Kasumi-1 (cell line): ENCODE measurements around the gene TUBB2B.
"Not testable (repeated sequence)": the region's sequence is repeated elsewhere in the genome, so short reads cannot be mapped to it uniquely, and the experiment has no call there.

Experiments
- DNase-seq, 2 experiments: peaks; one replicate each; lab custom pipeline; 2025; lab: John Stamatoyannopoulos, UW

TUBB2B gene

DNA sequence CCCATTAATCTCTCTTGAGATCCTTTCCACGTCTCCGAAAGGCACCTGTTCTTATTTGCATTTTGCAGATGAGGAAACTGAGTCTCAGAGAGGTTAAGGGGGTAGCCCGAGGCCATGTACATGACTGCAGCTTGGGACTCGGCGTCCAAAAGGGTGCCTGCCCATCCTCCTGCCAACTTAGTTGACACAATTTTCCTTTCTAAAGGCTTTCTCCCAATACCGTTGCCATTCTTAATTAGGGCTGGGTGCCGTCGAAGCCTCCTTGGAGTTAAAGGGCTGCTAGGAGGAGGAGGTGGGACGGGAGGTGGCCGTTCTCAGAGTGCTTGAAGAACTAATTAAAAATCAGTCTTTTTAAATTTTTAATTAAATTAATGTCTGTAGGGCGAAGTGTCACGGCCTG lies 30.7 kb upstream of the TUBB2B start:
- peak in 1 of 2 experiments; percentile 23 for DNase-seq

DNA sequence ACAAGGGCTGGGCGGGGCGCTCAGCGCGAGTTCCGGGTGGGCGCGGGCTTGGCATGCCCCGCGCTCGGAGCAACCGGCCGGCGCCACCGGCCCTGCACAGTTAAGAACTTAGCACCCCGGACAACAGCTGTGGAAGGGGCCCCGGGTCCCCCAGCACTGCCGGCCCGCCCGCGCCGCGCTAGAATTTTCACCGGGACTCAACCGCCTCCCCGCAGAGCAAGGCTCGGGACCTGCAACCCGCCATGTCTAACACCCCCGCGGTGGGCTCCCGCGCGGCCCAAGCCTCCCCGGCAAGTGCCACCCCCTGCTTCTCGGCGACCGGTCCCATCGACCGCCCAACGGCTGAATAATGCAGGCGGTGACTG lies 26.1 kb upstream of the TUBB2B start:
- DNase-seq, result no peak

DNA sequence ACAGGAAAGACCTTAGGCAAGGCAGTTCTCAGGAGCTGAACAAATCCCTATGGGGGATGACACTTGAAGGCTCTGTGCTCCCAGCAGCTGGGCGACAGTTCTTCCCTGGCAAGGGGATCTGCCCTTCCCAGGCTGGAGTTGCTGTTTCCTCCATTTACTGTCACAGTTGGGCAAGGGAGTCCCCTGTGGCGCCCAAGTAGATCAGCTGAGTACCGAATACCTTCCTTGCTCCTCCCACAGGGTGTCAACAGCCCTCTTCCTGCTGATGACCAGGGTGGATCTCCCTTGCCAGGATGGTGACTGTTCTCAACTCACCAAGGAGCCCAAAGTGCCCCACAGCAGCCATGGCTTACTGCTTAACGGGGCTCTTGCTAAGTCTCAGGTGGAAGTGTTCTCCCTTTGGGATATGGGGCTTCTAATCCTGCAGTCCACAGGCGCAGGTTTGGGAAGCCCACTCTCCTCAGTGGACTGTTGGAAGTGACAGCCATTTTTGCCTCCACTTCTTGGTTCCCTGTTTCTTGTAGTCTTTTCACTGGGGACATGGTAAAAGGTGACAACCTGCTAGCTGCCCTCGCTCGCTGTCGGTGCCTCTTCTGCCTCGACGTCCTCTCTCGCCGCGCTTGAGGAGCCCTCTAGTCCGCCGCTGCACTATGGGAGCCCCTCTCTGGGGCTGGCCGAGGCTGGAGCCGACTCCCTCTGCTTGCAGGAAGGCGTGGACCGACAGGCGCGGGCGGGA lies 25.6 kb upstream of the TUBB2B start:
- DNase-seq, result no peak

DNA sequence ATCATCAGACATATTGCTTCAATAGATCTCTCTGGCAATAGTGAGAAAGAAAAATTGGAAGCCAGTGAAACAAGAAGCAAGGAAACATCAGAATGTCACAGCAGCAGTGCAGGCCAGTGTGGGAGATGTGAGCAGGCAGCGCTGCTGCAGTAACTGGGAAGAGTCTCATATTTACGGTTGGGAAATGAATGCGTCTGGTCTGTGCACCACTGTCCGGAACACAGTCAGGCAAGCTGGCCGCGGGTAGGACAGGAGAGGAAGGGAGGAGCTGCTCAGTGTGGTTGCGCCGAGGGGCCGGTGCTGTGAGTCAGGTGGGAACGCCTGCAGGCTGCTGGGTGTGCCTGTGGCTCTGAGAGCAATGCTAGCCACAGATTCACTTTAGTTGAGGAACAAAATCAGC lies 24.9 kb upstream of the TUBB2B start:
- DNase-seq, result no peak

DNA sequence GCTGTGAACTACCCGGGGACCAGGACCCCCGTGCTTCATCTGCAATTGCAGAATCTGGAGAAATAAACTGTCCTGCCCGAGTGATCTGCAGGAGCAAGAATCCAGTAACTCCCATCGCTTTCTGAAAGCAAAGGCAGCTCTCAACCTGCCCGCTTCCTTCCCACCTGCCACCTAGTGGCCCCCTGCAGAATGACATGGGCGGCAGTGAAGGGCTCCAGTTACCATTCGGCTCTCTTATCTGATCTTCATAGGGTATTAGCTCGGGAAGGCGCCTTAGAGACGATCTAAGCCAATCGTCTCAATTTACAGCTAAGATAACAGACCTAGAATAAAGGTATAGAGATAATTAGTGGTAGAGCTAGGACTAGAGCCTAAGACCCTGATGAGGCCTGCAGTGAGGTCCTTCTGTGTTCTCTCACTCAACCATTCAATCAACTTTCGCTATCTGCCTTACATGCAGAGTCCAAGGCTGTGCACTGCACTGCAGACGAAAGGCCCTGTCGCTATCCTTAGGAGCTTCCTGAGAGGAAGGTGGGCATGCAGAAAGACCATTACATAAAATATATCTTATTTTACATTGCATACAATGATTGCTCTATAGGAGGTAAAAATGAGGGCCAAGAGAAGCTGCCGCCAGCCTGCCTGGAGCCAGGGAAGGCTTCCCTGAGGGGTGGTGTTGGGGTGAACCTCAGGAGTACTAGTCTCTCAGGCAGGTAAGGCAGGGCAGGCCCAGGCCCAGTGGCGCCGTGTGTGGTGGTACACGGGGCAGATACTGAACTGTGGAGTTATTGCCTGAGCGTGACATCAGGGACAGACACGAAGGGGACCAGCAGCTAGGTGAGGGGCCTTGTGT lies 24.2 kb upstream of the TUBB2B start:
- DNase-seq, result peak; percentile 85 to 93

DNA sequence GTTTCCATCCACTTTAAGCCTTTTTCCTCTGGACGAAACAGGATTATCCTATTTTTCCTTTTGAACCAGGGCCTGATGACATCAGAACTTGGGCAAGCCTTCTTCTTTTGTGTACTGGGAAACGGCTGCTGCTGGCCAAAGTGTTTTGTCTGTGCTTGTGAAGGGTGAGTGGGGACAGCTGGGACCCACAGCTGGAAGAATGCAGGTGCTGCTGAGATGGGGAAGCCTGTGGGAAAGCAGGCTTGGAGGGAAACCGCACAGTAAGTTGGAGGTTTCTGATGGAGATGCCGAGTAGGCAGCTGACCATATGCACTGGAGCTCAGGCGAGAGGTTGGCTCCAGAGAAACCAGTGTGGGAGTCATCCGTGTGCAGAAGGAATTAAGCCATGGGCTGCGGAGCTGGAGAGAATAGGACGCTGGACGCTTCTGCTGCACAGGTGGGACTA lies 22.8 kb upstream of the TUBB2B start:
- DNase-seq, result no peak

DNA sequence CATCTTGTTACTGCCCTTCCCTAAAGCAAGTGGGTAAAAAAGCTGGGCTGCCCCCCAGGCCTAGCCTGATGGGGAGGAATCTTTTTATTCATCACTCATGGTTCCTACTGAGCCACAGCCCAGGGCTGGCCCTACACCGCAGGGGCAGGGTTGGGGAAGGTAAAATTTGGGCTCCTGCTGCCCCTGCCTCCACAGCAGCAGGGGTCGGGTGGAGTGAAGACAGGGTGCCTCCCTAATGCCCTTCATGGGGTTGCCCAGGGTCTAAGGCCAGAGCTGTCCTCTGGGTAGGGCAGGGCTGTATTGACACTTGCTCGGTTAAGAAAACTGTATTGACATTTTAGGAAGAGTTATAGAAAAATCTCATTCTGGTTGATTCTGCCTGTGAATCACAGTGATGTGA lies 22.4 kb upstream of the TUBB2B start:
- DNase-seq, result no peak

DNA sequence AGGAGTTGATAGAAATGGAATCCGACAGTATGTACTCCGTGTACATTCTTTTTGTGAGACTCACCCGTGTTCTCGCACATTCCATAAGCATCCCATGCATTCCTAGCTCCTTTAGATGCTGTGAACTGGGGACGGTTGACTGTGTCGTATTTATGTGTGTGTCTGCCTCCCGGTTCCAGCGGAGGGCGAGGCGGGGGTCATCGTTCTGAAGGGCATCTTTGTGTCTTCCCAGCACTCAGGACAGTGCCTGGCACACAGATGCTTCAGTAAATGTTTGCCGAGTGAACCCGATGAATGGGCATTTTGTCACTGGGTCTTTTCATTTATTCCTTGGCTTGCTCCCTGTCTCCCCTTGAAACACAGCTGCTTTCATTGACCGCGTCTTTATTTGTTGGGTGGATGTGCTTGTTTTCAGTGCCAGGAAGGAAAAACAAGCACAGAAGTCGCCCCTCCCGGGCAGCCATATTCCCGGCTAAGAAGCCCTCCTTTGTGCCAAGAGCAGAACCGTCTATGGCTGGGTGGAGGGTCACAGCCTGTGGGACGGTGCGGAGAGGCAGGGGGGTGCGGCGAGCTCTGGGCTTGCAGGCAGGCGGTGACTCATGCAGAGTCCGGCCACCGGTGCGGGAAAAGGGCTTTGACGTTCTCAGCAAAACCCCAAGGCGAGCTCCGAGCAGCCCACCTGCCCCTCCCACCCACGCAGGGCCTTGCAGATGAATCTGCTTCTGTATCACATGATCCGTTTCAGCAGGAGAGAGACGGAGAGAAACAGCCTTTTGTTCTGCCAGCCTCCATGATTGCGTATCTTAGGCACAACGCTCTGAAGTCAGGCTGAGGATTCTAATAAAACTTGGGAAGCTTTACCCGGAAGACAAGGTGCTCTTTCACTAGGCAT lies 20.0 kb upstream of the TUBB2B start:
- no peak for DNase-seq

DNA sequence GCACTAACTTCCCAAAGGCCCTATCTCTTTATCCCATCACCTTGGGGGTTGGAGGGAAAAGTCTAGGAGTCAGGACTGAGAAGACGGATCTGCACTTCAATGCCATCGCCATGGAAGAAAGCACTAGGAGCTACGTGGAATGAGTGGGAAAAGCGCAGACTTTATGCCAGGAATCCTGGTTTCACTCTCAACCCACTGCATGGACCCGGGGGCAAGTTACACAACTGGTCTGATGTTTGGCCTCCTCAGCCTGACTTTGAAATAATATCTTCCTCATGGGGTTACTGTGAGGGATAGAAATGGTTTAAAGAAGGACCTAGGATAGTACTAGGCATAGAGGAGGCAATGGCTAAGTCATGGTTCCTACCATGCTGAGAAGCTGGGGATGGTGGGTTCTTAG lies 17.8 kb upstream of the TUBB2B start:
- no peak for DNase-seq

DNA sequence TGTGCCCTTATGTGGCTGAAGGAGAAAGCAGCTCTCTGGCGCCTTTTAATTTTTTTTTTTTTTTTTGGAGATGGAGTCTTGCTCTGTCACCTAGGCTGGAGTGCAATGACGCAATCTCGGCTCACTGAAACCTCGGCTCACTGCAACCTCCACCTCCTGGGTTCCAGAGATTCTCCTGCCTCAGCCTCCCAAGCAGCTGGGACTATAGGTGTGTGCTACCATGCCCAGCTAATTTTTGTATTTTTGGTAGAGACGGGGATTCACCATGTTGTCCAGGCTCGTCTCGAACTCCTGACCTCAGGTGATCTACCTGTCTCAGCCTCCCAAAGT lies 17.3 kb upstream of the TUBB2B start:
- DNase-seq, result not testable (repeated sequence)

DNA sequence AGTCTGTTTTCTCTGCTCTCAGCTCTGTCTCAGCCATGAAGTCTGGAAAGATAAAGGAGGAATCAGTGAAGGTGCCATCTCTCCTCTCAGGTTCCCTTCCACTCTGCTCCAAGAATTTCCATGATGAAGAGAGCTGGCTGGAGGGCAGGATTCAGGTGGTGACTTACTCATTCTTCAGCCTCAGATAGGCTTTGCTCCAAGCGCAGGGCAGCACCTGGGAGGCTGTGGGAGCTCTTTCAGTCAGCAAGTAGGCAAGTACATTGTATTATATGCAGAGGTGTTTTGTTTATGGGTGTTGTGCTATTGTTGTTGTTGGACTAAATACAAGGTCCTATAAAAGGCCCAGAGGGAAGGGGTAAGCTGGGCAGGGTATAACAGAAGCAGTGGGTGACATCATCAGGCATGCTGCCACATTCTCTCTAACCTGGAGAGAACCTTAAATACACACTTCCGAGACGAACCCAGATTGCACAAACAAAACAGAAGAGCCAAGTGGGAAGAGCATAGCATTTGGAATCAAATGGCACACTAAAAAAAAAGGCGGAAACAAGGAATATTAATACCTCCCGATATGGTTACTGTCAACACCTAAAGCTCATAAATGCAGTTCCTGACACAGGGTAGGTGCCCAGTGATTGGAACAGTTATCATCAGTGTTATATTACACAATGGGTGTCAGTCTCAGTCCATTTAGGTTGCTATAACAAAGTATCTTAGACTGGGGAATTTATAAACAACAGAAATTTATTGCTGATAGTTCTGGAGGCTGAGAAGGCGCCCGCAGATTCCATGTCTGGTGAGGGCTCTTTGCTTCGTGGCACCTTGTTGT lies 16.8 kb upstream of the TUBB2B start:
- no peak for DNase-seq

DNA sequence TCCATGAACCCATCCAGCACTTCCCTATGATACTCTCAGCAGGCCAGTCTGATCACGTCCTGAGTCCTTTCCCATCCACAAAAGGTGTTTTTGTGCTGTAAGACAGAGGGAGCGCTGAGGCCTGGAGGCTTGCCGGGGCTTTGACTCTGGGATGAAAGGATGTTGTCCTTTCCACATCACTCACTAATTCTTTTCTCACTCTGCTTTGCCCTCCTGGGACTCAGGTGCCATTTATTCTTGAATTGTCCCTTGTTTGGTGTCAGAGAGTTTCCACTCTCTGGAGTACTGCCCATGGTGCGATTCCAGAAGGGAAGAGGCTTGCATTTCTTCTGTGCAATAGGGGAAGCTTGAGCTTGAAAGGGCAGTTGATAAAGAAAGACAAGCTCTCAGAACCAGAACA lies 15.3 kb upstream of the TUBB2B start:
- DNase-seq, result no peak

DNA sequence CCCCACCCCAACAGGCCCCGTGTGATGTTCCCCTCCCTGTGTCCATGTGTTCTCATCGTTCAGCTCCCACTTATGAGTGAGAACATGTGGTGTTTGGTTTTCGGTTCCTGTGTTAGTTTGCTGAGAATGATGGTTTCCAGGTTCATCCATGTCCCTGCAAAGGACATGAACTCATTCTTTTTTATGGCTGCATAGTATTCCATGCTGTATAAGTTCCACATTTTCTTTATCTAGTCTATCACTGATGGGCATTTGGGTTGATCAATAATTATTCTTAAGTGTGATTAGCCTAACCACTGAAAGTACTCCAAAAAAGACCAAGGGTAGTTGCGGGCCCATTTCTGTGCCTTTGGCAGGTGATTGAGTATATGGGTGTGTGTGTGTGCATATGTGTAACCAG lies 14.3 kb upstream of the TUBB2B start:
- DNase-seq, result not testable (repeated sequence)

DNA sequence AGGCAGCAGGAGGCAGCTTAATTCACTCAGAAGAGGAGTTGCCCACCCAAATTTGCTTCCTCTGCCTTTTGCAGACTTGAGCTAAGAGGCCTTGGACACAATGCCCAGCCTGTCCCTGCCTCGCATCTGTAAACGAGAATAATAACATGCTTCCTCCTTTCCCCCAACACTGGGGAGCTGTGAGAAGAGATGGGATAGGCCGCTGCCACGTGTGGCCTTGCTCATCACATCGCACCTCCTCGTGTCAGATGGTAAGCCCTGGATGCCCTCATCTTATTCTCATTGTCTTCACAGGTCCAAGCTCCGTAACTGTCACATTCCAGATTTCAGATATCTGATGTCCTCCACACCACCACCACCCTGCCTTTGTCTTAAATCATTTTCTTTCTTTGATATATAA lies 13.1 kb upstream of the TUBB2B start:
- DNase-seq, result no peak

DNA sequence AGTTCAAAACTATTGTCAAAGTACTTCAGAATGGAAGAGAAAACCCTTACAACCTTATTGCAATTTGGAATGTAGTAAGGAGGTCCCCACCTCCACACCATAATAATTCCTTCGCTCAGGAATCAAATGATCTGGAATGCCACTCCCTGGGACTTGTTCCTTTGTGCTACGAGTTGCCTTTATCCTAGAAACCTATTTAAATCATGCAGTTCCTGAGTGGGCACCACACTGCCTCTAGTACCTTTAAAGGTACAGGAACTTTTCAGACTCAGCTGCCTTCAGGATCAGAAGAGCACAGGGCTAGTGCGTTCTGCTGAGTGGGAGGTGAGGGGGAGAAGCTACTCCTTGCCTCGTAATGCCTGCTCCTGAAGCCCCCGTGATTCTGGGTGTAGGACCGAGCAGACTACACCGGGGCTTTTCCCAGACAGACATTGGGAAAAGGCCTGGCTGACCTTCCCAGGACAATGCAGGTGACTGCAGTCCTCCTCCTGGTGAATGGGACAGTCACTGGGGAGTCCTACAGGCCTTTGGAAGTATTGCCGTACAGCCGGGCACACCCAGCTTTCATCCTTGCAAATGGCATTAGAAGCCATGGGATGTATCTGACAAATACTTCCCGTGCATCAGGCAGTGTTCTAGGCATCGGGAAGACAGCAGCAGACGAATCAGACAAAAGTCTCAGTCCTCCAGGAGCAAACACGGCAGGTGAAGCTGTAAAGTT lies 11.8 kb upstream of the TUBB2B start:
- DNase-seq, result no peak

DNA sequence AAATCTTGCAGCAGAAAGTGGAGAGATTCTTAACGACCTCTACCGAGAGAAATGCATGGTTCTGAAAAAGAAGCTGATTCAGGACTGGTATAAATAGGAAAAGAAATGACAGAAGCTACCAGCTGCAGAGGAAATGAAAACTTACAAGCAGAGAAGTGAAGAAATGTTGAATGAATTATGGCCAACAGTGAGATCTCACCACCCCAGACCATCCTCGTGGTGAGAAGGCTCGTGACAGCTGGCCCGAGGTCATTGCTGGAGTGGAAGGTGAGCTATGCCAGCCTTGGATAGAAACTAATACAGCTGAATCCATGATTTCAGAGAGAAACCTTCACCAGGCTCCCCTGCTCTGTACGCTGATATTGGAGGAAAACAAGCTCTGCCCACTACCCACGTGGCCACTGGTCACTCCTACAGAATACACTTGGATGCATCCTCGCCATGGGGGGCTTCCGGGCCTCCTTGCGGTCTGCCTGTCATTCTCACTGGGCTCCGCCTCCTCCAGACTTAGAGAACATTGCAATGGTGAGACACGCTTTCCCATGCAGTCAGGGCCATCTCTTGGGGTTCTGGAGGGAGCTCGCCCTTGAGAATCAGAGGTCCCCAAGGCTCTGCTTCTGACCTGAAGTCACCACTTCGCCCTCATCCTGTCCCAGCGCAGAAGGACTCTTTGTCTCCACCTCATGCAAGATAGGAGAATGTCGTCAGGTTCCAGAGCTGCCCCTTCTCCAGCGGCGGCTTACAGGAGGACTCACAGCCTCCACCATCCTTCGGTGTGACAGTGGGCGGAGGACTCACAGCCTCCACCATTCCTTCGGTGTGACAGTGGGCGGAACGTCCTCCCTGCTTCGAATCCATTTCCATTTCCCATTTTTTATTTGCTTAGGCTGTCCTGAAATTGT lies 10.6 kb upstream of the TUBB2B start:
- no peak for DNase-seq

DNA sequence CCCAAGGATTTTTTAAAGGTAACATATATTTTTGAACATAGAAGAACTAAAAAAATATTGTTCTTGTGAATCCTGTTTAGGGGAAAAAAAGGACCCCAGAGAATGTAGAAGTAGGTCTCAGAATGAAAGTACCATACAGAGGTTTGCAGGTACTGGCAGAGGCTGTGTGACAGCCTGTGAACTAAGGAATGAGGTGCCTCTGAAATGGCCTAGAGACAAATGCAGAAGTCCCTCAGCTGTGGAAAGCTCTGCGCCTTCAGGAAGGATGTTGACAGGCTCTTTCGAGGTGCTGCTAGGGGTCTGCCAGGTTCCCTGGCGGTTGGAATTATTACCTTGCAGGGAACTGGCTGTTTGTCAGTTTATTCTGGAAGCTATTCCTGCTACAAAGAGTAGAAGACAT lies 8.6 kb upstream of the TUBB2B start:
- DNase-seq, result peak in 1 of 2 experiments; percentile 1

DNA sequence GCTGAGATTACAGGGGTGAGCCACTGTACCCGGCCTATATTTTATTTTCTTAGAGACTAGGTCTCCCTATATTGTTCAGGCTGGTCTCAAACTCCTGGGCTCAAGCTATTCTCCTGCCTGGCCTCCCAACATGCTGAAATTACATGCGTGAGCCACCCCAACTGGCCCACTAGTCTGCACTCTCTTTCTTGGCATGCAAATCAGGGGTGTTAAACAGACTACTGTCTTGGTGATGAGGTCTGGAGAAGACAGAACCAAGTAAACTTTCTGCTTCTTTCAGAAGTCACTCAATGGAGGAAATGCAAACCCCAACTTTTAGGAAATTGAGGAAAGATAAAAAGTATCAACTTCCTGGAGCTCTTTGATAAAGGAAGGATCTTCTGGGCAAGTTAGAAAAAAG lies 8.0 kb upstream of the TUBB2B start:
- DNase-seq, result no peak

DNA sequence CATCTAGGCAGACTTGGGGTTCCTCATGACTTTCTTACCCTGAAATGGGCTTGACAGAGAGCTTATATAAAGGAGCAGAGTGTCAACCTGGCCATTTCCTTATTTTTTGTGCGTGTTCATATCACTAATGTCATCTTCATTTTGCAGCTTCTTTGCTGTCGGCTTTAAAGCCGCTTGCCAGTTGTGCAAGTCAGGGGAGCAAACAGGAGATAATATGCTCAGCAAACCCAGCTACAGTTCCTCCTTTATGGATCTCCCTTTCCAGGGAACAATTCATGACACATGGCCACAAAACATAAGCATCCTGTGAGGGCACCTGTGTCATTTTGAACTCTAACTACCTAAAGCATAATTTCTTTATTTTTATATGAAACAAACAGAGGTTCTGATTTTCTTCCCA lies 6.5 kb upstream of the TUBB2B start:
- DNase-seq, result no peak

DNA sequence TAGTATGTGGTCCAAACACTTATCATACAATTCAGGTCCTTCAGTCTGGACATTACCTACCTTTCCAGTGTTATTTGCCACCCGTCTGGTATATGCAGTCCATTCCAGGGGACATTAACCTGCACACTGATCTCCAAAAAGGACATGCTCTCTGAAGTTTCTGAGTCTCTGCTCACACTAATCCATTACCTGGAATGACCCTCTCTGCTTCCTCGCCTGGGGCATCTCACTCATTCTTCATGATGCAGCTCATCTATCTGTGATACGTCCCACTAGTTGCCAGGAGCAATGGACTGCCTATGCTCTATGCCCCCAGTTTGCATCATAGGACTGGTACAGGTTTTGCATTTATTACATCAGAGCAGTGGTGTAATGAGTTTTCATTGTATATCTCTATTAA lies 5.9 kb upstream of the TUBB2B start:
- no peak for DNase-seq
